Measurements from ENCODE around the gene PYGB.

GRCh38 chr20:25287631-25288290 lies 39.9 kb downstream of the PYGB start:
- TF ChIP-seq CTCF (conservative IDR thresholded peaks at IDR 0.05; ENCODE audit: low read depth, low read length): no peak
- no peak for TF ChIP-seq EZH2 (IDR thresholded peaks at IDR 0.05; ENCODE audit: low read length, unreplicated experiment)

Data from PC-3 (cell line).